CD4-positive, alpha-beta T cell (primary cell): ENCODE data around the gene CFL1. TPM values are rescaled to one million over a fixed set of nuclear protein-coding genes. Genes with fewer than 3 reads are reported as not detected.
A peak's percentile ranks its signal among the peaks of the same experiment; 100 is the strongest.

Source experiments
- ATAC-seq: fragments of 200-7000 bp; cut with Tn5 transposase; one replicate; pipeline ENCODE4 v1.10.0; 2022; ENCODE audit warnings: mild to moderate bottlenecking; ENCODE audit not compliant: poor library complexity
- CTCF ChIA-PET: fragments of 350-600 bp; sonication (Branson Sonifier 250); formaldehyde crosslinking; loops from one replicate; lab custom pipeline; 2021; ENCODE audit warnings: antibody characterized with exemption, inconsistent platforms; lab: Charles Lee
- POLR2A ChIA-PET: fragments of 350-600 bp; sonication (Branson Sonifier 250); formaldehyde crosslinking; loops from one replicate; lab custom pipeline; 2021; ENCODE audit warnings: antibody characterized with exemption, inconsistent platforms; lab: Charles Lee
- DNase-seq, 14 experiments: peaks; one replicate each; pipeline ENCODE4 v3.0.0-alpha.2; 2013 to 2020; ENCODE audit warnings: mixed read lengths in 2 of 14
- H3K27ac ChIP-seq, 2 donors: one replicate each; pipeline versions ENCODE4 v1.5.1 to v1.7.0; 2013; ENCODE audit warnings: low read length in 2 of 2, low read depth in 1 of 2, mild to moderate bottlenecking in 1 of 2
- H3K27me3 ChIP-seq, 2 experiments: 1 replicate in 1 of 2; 2 replicates in 1 of 2; pipeline versions ENCODE4 v1.6.1 to v1.7.0; 2013; ENCODE audit warnings: low read length in 2 of 2, control low read depth in 1 of 2, mild to moderate bottlenecking in 1 of 2, moderate library complexity in 1 of 2; ENCODE audit not compliant: insufficient read depth in 2 of 2, control insufficient read depth in 1 of 2
- H3K36me3 ChIP-seq: one replicate; pipeline ENCODE4 v1.6.1; 2013; ENCODE audit warnings: low read length, control low read depth; ENCODE audit not compliant: insufficient read depth
- H3K4me1 ChIP-seq: one replicate; pipeline ENCODE4 v1.6.1; 2013; ENCODE audit warnings: low read length, control low read depth; ENCODE audit not compliant: insufficient read depth
- H3K4me3 ChIP-seq: one replicate; pipeline ENCODE4 v1.5.1; 2013; ENCODE audit warnings: mild to moderate bottlenecking, low read length, moderate library complexity
- H3K9me3 ChIP-seq, 2 experiments: 1 replicate in 1 of 2; 2 replicates in 1 of 2; pipeline versions ENCODE4 v1.6.1 to v1.7.0; 2013; ENCODE audit warnings: low read length in 2 of 2, mild to moderate bottlenecking in 2 of 2, control low read depth in 1 of 2, moderate library complexity in 1 of 2; ENCODE audit not compliant: control insufficient read depth in 1 of 2, insufficient read depth in 1 of 2
- H3K27ac Mint-ChIP-seq: one replicate; pipeline ENCODE4 v1.8.0; 2020; ENCODE audit warnings: mixed read lengths
- H3K27me3 Mint-ChIP-seq: one replicate; pipeline ENCODE4 v1.8.0; 2021; ENCODE audit warnings: mixed read lengths
- H3K36me3 Mint-ChIP-seq: one replicate; pipeline ENCODE4 v1.8.0; 2021; ENCODE audit warnings: low read depth, mixed read lengths
- H3K4me1 Mint-ChIP-seq: one replicate; pipeline ENCODE4 v1.8.0; 2021; ENCODE audit warnings: low read depth, mixed read lengths
- H3K4me3 Mint-ChIP-seq: one replicate; pipeline ENCODE4 v1.8.0; 2020; ENCODE audit warnings: mild to moderate bottlenecking, mixed read lengths
- H3K9me3 Mint-ChIP-seq: one replicate; pipeline ENCODE4 v1.8.0; 2020; ENCODE audit warnings: mixed read lengths
- intact Hi-C, 2 experiments: fragments of 100-400 bp; cut with DNase I in 1 of 2; cut with micrococcal nuclease in 1 of 2; formaldehyde crosslinking; loops; one replicate each; pipeline versions ENCODE4 v1.15.1 to v1.9.0; 2023 to 2025; cut with DNase I, micrococcal nuclease
- total RNA-seq, 174 experiments: library from RNA in 2 of 174; stranded (reverse) in 2 of 174; gene quantifications; one replicate each; pipeline ENCODE4 v1.2.3 and lab custom pipeline; 2021 to 2026
- TF ChIP-seq, protein P1 (sequence below): fragments of 200-600 bp; IDR thresholded peaks from one replicate; pipeline ENCODE4 v1.8.0; 2022; ENCODE audit warnings: antibody characterized with exemption, mild to moderate bottlenecking

Gene CFL1
- total RNA-seq, 2 experiments from 2014 or later, result 322 to 331 TPM

DNA sequence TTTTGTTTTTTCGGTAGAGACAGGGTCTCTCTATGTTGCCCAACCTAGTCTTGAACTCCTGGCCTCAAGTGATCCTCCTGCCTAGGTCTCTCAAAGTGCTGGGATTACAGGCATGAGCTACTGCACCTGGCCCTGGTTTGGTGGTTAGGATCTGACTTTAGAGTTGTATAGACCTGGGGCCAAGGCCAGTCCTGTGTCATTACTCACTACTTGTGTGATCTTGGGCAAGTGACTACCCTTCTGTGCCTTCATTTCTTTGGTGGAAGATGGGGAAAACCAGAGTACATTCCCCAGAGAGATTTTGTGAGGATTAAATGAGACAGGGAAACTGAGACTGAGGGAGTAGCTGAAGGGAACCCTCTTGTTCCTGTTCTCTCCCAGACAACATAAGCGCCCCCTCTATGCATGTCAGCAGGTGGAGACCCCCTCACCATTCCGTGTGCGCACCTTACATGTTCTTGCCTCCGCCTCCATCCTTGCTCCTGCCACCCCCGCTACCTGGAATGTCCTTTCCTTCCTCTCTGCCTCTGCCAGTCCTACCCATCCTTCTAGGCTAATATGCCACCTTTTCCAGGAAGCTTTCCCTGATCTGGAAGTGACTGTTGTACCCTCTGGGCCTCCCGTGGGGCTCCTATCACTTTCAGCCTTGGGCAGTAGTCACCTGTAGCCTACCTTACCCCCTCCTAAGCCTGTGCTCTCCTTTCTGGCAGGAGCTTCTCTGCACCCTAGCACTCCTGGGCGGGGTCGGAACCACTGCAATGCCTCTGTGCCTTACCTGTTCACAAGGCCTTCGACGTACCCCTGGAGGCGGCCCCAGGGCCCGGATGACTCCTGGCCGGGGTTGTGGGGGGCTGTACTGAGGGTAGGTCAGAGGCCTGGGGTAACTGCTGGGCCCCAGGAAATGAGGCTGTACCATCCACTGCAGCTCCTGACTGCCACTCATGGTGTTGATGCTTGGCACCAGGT is 38.3 kb upstream of the CFL1 start:
- intact Hi-C loops, result no loop called here
- H3K4me1 Mint-ChIP-seq, result peaks cover 33% of the 10 kb centered on the region

DNA sequence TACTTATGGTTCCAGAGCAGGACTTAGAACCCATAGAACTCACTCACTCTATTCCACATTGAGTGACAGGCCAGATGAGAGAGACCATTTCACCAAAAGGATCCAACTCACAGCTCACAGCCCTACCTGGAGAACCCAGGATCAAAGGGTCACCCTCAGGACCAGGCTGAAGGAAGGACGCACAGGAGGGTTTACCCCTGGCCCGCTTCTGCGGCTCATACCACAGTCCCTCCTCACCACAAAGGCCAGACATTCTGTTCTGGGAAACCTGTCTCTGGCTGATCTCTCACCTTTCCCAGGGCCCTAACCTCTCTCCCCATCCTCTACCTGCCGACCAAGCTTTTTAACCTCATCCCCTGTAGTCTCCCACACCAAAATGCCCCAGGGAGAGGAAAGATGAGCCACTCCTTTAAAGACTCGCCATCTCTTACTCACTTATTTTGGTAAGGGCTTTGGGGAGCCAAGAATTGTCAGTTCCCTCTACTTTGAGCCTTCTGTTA is 37.6 kb upstream of the CFL1 start:
- CTCF ChIA-PET, result interaction anchor here (3.9 kb wide), 1 partner anchor 11 kb away, joined by 17 read pairs; no protein-coding TSS in a partner anchor
- peak overlapping the region; percentile 59 for H3K27ac Mint-ChIP-seq
- TF ChIP-seq, protein P1, sequence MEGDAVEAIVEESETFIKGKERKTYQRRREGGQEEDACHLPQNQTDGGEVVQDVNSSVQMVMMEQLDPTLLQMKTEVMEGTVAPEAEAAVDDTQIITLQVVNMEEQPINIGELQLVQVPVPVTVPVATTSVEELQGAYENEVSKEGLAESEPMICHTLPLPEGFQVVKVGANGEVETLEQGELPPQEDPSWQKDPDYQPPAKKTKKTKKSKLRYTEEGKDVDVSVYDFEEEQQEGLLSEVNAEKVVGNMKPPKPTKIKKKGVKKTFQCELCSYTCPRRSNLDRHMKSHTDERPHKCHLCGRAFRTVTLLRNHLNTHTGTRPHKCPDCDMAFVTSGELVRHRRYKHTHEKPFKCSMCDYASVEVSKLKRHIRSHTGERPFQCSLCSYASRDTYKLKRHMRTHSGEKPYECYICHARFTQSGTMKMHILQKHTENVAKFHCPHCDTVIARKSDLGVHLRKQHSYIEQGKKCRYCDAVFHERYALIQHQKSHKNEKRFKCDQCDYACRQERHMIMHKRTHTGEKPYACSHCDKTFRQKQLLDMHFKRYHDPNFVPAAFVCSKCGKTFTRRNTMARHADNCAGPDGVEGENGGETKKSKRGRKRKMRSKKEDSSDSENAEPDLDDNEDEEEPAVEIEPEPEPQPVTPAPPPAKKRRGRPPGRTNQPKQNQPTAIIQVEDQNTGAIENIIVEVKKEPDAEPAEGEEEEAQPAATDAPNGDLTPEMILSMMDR, result no peak
- peaks cover 61% of the 10 kb centered on the region for H3K4me1 ChIP-seq
- no peaks in the 10 kb centered on the region for H3K36me3 Mint-ChIP-seq
- no peak for ATAC-seq
- DNase-seq, result no peak
- H3K27me3 ChIP-seq, result peaks cover 9 to 12% of the 10 kb centered on the region in 2 experiments
- no peaks in the 10 kb centered on the region for H3K9me3 Mint-ChIP-seq
- H3K27me3 Mint-ChIP-seq, result peaks cover 2% of the 10 kb centered on the region
- POLR2A ChIA-PET, result no interaction called here
- intact Hi-C loops, result no loop called here
- no peak overlapping the region for H3K27ac ChIP-seq
- peak overlapping the region; percentile 60 for H3K4me3 Mint-ChIP-seq
- peaks cover 30% of the 10 kb centered on the region for H3K4me1 Mint-ChIP-seq
- no peaks in the 10 kb centered on the region for H3K36me3 ChIP-seq
- peaks cover 0 to 7% of the 10 kb centered on the region in 2 experiments for H3K9me3 ChIP-seq
- H3K4me3 ChIP-seq, result no peak overlapping the region

More for the DNA sequence above, 38.3 kb upstream of the CFL1 start:
- peaks cover 62% of the 10 kb centered on the region for H3K4me1 ChIP-seq
- H3K9me3 ChIP-seq, result peaks cover 0 to 7% of the 10 kb centered on the region in 2 experiments
- peak overlapping the region; percentile 45 for H3K4me3 Mint-ChIP-seq
- H3K27me3 ChIP-seq, result peaks cover 9 to 12% of the 10 kb centered on the region in 2 experiments
- POLR2A ChIA-PET, result no interaction called here
- H3K27me3 Mint-ChIP-seq, result peaks cover 5% of the 10 kb centered on the region
- no peaks in the 10 kb centered on the region for H3K36me3 Mint-ChIP-seq
- H3K27ac ChIP-seq, result no peak overlapping the region
- H3K27ac Mint-ChIP-seq, result peak overlapping the region; percentile 17
- H3K4me3 ChIP-seq, result no peak overlapping the region
- TF ChIP-seq, protein P1, result no peak
- peak in 1 of 14 experiments; percentile 14 for DNase-seq
- CTCF ChIA-PET, result interaction anchor here (3.9 kb wide), 1 partner anchor 12 kb away, joined by 17 read pairs; no protein-coding TSS in a partner anchor
- H3K36me3 ChIP-seq, result no peaks in the 10 kb centered on the region
- no peaks in the 10 kb centered on the region for H3K9me3 Mint-ChIP-seq
- no peak for ATAC-seq

DNA sequence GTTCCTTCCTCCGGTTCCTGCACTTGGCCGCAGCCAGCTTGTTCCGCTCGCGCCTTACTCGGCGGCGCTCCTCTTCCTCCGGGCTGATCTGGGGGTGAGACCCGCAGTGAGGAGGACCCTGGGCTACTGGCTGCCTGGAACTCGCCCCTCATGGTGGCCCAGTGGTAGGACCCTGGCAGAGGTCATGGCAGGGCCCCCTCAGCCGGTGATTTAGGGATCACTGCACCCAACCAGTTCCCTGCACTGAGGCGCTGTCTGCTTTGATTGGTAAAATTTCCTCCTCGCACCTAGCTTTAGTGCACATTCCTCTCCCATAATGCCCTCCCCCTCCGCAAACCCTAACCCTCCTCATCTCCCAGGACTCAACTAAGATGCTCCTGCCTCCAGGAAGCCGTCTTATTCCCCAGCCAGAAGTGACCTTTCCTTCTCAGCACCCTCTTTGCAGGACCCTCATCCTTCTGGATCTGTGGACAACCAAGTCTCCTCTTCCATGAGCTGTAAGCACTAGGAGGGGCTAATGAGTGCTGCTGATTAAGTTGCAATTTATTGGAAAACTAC is 36.1 kb upstream of the CFL1 start:
- intact Hi-C loops, result no loop called here
- no peaks in the 10 kb centered on the region for H3K9me3 Mint-ChIP-seq

More for the DNA sequence above, 36.1 kb upstream of the CFL1 start:
- Mint-ChIP-seq H3K4me3 (peak overlapping the region; percentile 88), H3K27me3 (no peaks in the 10 kb centered on the region), H3K36me3 (peaks cover 7% of the 10 kb centered on the region), H3K27ac (peak overlapping the region; percentile 88), H3K4me1 (peaks cover 43% of the 10 kb centered on the region)
- Histone ChIP-seq H3K9me3 (peaks cover 0 to 2% of the 10 kb centered on the region in 2 experiments), H3K36me3 (no peaks in the 10 kb centered on the region), H3K4me1 (peaks cover 61% of the 10 kb centered on the region), H3K27me3 (peaks cover 3% of the 10 kb centered on the region in 2 experiments), H3K4me3 (peak overlapping the region; percentile 40), H3K27ac (peak overlapping the region; percentile 60 to 77)
- TF ChIP-seq, protein P1, result no peak
- DNase-seq (peak in 4 of 14 experiments; percentile 54 to 67 (median 64)), ATAC-seq (no peak)
- CTCF ChIA-PET, result interaction anchor here (0.9 to 1.4 kb wide), 2 partner anchors 9 to 34 kb away, joined by 3 to 5 read pairs; partner anchors contain the start of gene MUS81
- POLR2A ChIA-PET, result interaction anchor here (0.6 to 2.8 kb wide), 9 partner anchors 9 to 385 kb away, joined by 3 to 15 read pairs (median 4); partner anchors contain the start of genes MUS81 and PCNX3
